ENCODE results near the gene SERPINB1. TPM values are rescaled to one million over a fixed set of nuclear protein-coding genes. Genes with fewer than 3 reads are reported as not detected.

The SERPINB1 gene
- total RNA-seq, 1 donor from 2014 or later = 61.6 TPM

- DNase-seq (ENCODE audit: low spot score, unreplicated experiment) = no peak
- no peak for TF ChIP-seq CTCF (IDR thresholded peaks at IDR 0.05; ENCODE audit: unreplicated experiment)
- no peak overlapping the region for H3K27ac Mint-ChIP-seq
- peaks cover 24% of the 10 kb centered on the region for H3K9me3 Mint-ChIP-seq (ENCODE audit: low read depth)
- peaks cover 18% of the 10 kb centered on the region for H3K4me1 Mint-ChIP-seq (ENCODE audit: low read depth)
- H3K27me3 Mint-ChIP-seq = no peaks in the 10 kb centered on the region
- H3K36me3 Mint-ChIP-seq (ENCODE audit: insufficient read depth) = peaks cover 4% of the 10 kb centered on the region
- no peak overlapping the region for H3K4me3 Mint-ChIP-seq (ENCODE audit: low read depth)
These were observed 25.5 kb downstream of the SERPINB1 start for GRCh38 chr6:2816158-2816557.

- Mint-ChIP-seq H3K27ac (no peak overlapping the region), H3K4me3 (ENCODE audit: low read depth) (no peak overlapping the region), H3K27me3 (no peaks in the 10 kb centered on the region), H3K9me3 (ENCODE audit: low read depth) (peaks cover 24% of the 10 kb centered on the region), H3K36me3 (ENCODE audit: insufficient read depth) (peaks cover 4% of the 10 kb centered on the region), H3K4me1 (ENCODE audit: low read depth) (peaks cover 18% of the 10 kb centered on the region)
- no peak for TF ChIP-seq CTCF (IDR thresholded peaks at IDR 0.05; ENCODE audit: unreplicated experiment)
- no peak for DNase-seq (ENCODE audit: low spot score, unreplicated experiment)
These were observed 29.0 kb downstream of the SERPINB1 start for GRCh38 chr6:2812695-2813094.

- Mint-ChIP-seq H3K4me3 (ENCODE audit: low read depth) (no peak overlapping the region), H3K27ac (peak overlapping the region; percentile 43), H3K4me1 (ENCODE audit: low read depth) (peaks cover 15% of the 10 kb centered on the region), H3K36me3 (ENCODE audit: insufficient read depth) (no peaks in the 10 kb centered on the region), H3K27me3 (no peaks in the 10 kb centered on the region), H3K9me3 (ENCODE audit: low read depth) (peaks cover 2% of the 10 kb centered on the region)
- no peak for TF ChIP-seq CTCF (IDR thresholded peaks at IDR 0.05; ENCODE audit: unreplicated experiment)
- DNase-seq (ENCODE audit: low spot score, unreplicated experiment) = no peak
These were observed 31.5 kb downstream of the SERPINB1 start for GRCh38 chr6:2810092-2810671.

- Mint-ChIP-seq H3K4me3 (ENCODE audit: low read depth) (no peak overlapping the region), H3K27me3 (no peaks in the 10 kb centered on the region), H3K36me3 (ENCODE audit: insufficient read depth) (no peaks in the 10 kb centered on the region), H3K27ac (no peak overlapping the region), H3K4me1 (ENCODE audit: low read depth) (peaks cover 15% of the 10 kb centered on the region), H3K9me3 (ENCODE audit: low read depth) (peaks cover 2% of the 10 kb centered on the region)
- no peak for TF ChIP-seq CTCF (IDR thresholded peaks at IDR 0.05; ENCODE audit: unreplicated experiment)
- DNase-seq (ENCODE audit: low spot score, unreplicated experiment) = no peak
These were observed 32.6 kb downstream of the SERPINB1 start for GRCh38 chr6:2809015-2809414.

GRCh38 chr6:2807342-2808090 is 34.1 kb downstream of the SERPINB1 start:
- Mint-ChIP-seq H3K9me3 (ENCODE audit: low read depth) (no peaks in the 10 kb centered on the region), H3K4me3 (ENCODE audit: low read depth) (no peak overlapping the region), H3K4me1 (ENCODE audit: low read depth) (peaks cover 15% of the 10 kb centered on the region), H3K27ac (no peak overlapping the region), H3K27me3 (no peaks in the 10 kb centered on the region), H3K36me3 (ENCODE audit: insufficient read depth) (no peaks in the 10 kb centered on the region)
- no peak for DNase-seq (ENCODE audit: low spot score, unreplicated experiment)
- TF ChIP-seq CTCF (IDR thresholded peaks at IDR 0.05; ENCODE audit: unreplicated experiment) = no peak

Data from progenitor cell of endocrine pancreas (in vitro differentiated cells).